KBM-7 (cell line): ENCODE data around the gene CENPS.
"Not testable (repeated sequence)": the region's sequence is repeated elsewhere in the genome, so short reads cannot be mapped to it uniquely, and the experiment has no call there.

ENCODE experiments used
- DNase-seq: peaks from one replicate; pipeline ENCODE4 v3.0.0-alpha.2; 2015
- in situ Hi-C: fragments of 300-500 bp; cut with MboI; formaldehyde crosslinking; loops from 2 replicates; pipeline ENCODE4 v1.14.3; 2020; ENCODE audit warnings: low sequenced_read_pairs, low pct_unique_long_range_greater_than_20kb, mixed read lengths

The CENPS gene

DNA sequence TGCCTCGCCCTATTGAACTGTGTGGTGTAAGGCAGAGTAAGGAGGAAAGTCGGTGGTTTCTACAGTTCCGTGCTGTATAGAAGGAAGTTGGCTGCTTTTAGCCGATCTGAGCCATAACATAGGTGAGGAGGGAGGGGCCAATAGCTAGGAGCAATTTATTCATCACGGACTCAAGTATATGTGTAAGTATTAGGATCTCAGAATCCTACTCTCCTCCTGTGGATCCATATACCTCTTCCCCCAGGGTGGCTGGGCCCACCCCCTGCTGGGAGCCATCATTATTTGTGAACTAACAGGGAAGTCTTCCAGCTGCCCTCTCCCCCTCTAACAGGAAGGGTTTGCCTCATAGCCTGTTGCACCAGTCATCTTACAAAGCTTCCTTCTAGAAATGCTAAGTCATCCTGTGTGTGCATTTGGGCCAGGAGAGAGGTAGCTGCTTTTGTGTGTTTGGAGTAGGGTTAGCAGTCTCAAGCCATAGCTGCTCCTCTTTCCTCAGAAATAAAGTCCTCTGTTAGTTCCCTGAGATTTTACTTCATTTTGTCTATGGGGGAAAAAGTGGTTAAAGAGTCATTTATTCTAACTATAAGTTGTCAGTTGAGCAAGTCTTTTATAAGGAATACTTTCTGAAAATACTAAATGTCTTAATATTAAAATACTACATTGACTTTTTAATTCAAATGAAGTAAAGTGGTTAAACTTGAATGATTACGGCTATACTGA is 14.9 kb upstream of the CENPS start:
- peak; percentile 89 for DNase-seq
- in situ Hi-C loops: no loop called here

DNA sequence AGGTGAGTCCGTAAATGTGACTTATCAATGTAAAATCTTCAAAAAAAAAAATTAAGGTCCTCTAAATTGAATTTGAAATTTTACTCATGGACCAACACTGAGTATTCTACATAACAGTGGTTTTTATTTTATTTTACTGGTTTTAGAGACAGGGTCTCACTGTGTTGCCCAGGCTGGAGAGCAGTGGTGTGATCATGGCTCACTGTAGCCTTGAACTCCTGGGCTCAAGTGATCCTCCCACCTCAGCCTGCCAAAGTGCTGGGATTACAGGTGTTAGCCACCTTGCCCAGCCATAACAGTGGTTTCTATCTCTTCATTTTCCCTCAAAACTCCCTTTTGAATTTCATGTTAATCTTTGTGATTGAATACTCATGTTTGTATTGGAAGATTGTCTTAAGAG is 14.3 kb upstream of the CENPS start:
- DNase-seq, in situ Hi-C loops: not testable (repeated sequence)

DNA sequence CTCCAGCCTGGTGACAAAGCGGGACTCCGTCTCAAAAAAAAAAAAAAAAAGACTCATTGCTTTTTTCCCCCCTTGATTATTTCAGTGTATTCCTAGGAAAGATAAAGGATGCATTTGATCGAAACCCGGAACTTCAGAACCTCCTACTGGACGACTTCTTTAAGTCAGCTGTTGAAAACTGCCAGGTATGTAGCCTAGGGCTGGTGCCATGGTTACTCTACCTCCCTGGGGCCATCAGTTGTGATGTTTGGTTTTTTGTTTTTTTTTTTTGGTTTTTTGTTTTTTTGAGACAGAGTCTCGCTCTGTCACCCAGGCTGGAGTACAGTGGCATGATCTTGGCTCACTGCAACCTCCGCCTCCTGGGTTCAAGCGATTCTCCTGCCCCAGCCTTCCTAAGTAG is 11.5 kb upstream of the CENPS start:
- DNase-seq, in situ Hi-C loops: not testable (repeated sequence)

DNA sequence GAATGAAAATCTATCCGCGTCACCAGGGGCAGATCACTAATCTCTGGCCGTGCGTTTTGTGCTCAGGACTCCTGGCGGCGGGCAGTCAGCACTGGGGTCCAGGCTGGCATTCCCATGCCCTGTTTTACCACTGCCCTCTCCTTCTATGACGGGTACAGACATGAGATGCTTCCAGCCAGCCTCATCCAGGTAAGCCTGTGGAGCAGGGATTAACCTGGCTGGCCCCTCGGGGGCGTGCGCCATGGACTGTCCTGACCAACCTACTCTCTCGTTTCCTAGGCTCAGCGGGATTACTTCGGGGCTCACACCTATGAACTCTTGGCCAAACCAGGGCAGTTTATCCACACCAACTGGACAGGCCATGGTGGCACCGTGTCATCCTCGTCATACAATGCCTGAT is 10.9 kb upstream of the CENPS start:
- no peak for DNase-seq
- in situ Hi-C loops: no loop called here

DNA sequence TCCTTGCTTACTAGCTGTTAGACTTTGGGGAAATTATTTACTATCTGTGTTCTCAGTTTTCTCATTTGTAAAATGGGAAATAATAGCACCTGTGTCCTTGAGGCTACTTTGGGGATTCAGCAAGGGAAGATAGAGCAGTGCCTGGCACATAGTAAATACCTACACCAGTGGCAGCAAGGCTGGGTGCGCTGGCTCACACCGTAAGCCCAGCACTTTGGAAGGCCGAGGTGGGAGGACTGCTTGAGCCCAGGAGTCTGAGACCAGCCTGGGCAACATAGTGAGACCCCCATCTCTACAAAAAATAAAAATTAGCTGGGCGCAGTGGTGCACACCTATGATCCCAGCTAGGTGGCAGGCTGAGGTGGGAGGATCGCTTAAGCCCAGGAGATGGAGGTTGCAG is 8.6 kb upstream of the CENPS start:
- in situ Hi-C loops: no loop called here
- DNase-seq: no peak

DNA sequence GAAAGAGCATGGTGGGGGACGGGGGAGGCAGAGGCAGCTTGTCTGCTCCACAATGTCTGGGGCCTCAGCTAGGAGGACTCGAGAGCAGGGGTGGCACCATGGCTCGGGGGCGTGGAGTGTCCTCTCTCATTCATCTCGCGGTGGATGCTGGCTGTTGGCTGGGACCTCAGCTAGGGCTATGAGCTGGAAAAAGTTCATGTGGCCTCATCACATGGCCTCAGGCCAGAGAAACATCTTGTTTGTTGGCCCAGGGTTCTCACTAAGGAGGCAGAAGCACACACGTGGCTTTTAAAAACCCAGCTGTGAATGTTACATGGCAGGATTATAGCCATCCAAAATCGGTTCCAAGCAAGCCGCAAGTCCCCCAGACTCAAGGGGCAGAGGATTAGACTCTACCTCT is 6.2 kb upstream of the CENPS start:
- in situ Hi-C loops: no loop called here
- no peak for DNase-seq

DNA sequence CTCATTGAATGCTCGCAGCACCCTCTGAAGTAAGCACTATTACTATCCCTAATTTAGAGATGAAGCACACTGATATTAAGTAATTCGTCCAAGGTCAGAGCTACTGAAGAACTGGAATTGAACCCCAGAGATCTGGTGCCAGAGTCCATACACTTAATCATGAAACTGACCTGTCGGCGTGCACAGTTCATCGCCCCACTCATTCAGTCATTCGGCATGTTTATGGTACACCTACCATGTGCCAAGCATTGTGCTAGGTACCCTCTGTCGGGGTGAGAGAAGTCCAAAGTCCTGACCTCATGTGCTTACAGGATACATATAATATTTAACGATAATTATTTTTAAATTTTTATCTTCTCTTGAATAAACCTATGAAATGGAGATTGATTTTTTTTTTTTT is 5.6 kb upstream of the CENPS start:
- in situ Hi-C loops: no loop called here
- no peak for DNase-seq

DNA sequence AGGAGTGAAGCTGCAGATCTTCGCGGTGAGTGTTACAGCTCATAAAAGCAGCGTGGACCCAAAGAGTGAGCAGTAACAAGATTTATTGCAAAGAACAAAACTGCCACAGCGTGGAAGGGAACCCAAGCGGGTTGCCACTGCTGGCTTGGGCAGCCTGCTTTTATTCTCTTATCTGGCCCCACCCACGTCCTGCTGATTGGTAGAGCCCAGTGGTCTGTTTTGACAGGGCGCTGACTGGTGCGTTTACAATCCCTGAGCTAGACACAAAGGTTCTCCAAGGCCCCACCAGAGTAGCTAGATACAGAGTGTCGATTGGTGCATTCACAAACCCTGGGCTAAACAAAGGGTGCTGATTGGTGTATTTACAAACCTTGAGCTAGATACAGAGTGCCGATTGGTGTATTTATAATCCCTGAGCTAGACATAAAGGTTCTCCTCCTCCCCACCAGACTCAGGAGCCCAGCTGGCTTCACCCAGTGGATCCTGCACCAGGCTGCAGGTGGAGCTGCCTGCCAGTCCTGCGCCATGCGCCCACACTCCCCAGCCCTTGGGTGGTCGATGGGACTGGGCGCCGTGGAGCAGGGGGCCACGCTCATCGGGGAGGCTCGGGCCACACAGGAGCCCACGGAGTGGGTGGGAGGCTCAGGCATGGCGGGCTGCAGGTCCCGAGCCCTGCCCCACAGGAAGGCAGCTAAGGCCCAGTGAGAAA is 4.3 kb upstream of the CENPS start:
- in situ Hi-C loops, DNase-seq: not testable (repeated sequence)

DNA sequence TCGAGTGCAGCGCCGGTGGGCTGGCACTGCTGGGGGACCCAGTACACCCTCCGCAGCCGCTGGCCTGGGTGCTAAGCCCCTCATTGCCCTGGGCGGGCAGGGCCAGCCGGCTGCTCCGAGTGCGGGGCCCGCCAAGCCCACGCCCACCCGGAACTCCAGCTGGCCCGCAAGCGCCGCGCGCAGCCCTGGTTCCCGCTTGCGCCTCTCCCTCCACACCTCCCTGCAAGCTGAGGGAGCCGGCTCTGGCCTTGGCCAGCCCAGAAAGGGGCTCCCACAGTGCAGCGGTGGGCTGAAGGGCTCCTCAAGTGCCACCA is 3.7 kb upstream of the CENPS start:
- DNase-seq, in situ Hi-C loops: not testable (repeated sequence)

DNA sequence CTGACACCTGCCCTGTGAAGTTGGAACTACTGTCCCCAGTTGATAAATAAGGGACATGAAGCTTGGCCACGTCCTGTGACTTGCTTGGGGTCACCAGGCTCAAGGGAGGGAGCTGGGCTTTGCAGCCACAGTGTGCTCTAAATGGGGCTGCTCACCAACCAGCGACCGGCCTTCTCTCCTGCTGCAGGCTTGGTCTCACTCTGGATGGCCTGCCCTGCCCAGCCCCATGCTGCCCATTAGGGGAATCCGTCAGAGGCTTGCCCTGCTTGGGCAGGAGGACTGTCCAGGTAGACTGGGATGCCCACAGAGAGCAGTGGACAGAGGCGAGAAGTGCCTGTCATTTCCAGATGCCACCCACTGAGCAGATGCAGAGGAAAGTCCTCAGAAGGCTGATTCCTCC is 1.2 kb upstream of the CENPS start:
- DNase-seq: no peak
- in situ Hi-C loops: no loop called here

DNA sequence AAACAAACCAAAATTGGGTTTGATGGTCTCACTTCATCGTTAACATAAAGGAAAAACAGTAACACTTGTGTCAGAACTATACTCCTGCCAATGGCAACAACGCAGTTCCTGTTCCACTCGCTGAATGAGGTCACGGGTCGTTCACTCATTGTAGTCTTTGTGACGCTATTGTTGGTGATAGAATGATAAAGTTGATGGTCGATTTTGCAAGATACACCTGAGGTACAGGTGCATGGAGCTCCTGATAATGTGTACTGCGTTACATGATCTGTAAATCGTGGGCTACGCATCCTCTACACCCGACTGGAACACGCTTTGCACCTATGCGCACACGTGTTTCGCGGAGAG is 391 bp upstream of the CENPS start:
- no peak for DNase-seq
- in situ Hi-C loops: no loop called here

DNA sequence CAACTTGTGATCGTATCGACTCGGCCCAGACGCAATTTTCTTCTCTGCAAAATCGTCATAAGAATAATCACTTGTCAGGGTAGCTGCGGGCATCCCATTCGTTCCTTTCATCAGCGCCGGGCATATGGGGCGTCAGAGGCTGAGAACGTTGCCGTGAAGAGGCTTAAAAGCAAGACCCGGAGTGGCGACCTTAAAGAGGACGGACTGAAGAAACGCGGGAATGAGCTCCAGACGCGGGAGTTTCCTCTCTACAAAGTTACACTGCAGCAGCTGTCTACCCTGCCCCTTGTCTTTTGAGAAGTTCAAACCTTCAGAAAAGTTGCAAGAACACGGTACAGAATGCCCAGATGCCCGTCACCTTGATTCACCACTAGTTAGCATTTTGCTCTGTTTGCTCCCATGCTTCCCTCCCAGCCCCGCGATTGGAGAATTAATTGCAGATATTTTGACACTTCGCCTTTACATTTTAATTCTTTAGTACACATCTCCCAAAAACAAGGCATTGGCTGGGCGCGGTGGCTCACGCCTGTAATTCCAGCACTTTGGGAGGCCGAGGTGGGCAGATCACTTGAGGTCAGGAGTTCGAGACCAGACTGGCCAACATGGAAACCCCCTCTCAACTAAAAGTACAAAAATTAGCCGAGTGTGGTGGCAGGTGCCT is 967 bp downstream of the CENPS start:
- no peak for DNase-seq
- in situ Hi-C loops: no loop called here

DNA sequence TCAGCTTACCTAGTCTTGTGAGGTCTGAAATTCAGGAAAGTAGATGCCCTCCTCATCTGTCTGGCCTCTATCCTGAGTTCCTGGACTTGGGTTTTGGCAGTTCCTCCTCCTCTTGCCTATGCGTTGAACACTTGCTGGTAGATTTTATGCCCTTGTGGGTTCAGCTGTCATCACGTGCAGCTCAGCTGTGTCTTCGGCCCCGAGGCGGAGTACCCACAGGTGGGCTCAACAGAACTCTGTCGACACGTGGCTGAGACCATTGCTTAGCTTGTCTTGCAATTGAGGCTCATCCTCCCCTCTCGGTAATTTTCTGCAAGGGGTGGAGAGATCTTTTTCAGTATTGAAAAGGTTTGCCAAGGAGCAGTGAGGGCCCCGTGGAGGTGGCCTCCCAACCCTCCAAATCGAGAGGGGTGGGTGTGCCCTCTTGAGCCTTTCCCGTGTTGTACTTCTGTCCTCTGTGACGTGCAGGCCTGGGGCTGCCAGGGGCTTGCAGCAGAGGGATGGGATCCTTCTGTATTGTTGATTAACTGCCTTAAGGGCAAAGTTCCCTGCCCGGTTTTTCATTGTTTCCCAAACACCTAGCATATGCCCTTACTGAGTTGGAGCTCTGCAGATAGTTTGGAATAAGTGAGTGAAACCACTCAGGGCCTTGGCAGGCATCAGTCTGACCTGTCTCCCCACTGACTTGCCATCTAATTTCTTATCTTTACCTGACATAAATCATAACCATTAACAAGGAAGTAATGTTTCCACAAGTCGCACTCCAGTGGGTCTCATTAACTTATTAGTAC is 2.9 kb downstream of the CENPS start:
- DNase-seq: no peak
- in situ Hi-C loops: no loop called here

DNA sequence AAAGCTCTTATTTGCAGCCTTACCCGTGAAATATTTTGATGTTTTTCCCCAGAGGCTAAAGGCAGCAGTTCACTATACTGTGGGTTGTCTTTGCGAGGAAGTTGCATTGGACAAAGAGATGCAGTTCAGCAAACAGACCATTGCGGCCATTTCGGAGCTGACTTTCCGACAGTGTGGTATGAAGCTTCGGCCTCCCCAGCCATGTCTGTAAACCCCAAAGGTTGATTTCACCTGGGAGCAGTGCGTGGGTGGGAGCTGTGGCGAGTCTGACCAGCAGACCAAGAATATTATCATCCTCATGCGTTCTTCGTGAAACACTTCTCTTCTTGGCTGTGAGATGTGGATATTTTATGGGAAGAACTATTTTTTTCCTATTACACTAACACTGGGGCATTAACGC is 3.6 kb downstream of the CENPS start:
- in situ Hi-C loops: no loop called here
- no peak for DNase-seq

DNA sequence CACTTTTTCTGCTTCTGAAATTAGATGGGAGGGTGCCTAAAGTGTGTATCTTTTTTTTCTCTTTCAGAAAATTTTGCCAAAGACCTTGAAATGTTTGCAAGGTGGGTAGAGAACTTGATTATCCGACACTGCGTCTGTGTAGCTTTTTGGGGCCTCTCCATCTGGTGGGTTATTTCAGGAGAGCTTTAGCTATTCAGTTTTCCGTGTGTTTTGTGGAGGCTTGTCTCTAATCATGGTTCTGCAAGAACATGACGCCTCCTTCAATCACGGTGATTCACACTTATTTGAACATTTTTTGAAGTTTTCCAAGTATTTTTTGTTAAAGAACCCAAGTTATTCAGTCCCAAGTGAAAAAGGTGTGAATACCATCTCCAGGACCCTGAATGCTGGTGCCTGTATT is 4.4 kb downstream of the CENPS start:
- DNase-seq: no peak

DNA sequence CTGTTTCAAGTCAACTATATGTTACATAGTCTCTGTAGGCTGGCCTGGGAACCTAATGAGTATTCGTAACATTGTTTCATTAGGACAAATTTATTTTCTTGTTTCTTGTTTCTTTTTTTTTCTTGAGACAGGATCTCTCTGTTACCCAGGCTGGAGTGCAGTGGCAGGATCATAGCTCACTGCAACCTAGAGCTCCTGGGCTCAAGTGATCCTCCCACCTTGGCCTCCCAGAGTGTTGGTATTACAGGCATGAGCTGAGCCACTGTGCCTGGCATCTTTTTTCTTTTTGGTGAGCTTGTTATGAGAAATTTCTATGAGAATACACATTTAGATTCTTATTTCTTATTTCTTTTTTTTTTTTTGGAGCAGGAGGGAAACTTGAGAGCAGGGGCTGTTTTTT is 6.8 kb downstream of the CENPS start:
- no peak for DNase-seq
- in situ Hi-C loops: no loop called here

More for the DNA sequence above, 4.4 kb downstream of the CENPS start:
- in situ Hi-C loops: no loop called here

DNA sequence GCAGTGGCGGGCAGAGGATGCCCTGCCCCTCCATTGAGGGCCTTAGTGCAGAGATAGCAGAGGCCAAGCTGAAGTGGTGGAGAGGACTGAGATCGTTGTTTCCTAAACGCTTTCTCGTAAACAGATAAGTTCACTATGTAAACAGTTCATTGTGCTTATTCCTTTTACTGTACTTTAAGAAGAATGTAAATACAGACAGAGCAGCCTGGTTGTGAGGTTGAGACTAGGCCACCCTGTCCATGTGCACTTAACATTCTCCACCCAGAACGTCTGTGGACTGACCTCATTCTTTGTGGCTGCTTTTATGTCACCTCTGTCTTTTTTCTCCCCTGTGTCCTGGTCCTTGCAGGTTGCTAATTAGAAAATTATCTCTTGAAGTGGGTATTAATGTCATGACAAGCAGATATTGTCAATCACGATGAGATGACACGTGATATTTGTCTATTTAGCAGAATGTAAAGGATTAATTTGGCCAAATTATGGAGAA is 8.5 kb downstream of the CENPS start:
- DNase-seq: no peak
- in situ Hi-C loops: no loop called here

DNA sequence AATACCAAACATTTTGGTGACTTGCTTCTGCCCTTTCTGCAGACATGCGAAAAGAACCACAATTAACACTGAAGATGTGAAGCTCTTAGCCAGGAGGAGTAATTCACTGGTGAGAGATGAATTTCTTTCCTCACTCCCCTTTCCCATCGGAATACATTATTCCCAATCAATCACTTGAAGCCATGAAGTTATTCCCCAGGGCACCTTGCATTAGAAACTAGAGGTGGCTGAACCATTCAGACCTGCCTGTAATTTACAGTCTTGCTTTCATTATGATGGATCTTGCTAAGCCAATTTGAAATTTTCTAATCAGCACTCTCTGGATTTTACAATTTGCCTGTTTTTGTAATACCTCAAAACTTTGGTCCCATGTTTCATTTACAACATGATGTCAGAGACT is 10.1 kb downstream of the CENPS start:
- in situ Hi-C loops: no loop called here
- DNase-seq: no peak

DNA sequence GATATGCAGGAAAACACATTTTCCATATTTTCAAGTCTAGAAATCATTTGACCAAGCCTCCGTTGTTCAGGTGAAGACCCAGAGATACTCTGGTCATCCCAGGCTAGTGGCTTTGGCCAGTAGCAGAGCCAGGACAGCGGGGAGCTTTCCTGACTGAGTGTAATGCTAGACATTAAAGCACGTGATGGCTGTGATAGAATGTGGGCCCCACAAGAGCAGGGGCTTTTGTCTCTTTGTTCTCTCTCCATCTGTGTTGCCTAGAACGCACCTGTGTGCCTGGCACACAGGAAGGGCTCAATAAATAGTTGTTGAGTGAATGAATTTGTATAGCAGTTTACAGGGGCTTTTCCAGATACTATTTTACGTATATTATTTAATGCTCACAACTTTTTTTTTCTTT is 10.6 kb downstream of the CENPS start:
- no peak for DNase-seq
- in situ Hi-C loops: no loop called here

DNA sequence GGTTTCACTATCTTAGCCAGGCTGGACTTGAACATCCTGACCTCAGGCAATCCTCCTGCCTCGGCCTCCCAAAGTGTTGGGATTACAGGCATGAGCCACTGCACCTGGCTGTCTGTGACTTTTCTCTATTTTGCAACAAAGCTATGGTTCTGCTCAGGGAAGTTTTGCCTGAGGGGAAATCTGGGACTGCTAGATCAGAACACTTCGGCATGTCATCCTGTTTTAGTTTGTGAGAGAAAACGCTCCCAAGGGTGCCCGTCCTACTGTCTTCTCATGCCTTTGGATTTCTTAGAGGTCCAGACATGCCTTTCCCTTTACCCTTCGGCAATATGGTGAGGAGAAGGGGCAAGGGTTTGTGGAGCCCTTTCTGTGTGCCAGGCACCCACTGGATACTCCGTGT is 14.0 kb downstream of the CENPS start:
- no peak for DNase-seq
- in situ Hi-C loops: no loop called here
